ENCODE results near the gene AOC3.

The AOC3 gene

GRCh38 chr17:42852351-42852750 lies 1.4 kb downstream of the AOC3 start:
- H4K20me1 ChIP-seq (ENCODE audit: insufficient read depth, low read length, poor library complexity, severe bottlenecking) = no peaks in the 10 kb centered on the region
- TF ChIP-seq CTCF (conservative IDR thresholded peaks at IDR 0.05; ENCODE audit: low read length) = no peak
- TF ChIP-seq EZH2phosphoT487 (IDR thresholded peaks at IDR 0.05; ENCODE audit: borderline replicate concordance) = no peak
- H3K4me1 ChIP-seq (ENCODE audit: insufficient read depth, low read length, poor library complexity, severe bottlenecking) = no peaks in the 10 kb centered on the region
- no peaks in the 10 kb centered on the region for H3K79me2 ChIP-seq (ENCODE audit: insufficient read depth, low read length)
- H3K27me3 ChIP-seq (ENCODE audit: insufficient read depth, low read length, poor library complexity, severe bottlenecking) = no peaks in the 10 kb centered on the region
- no peaks in the 10 kb centered on the region for H3K9me2 ChIP-seq (replicated peaks; ENCODE audit: low read depth, low read length)
- no peak overlapping the region for H3K4me3 ChIP-seq (ENCODE audit: low read length, poor library complexity, severe bottlenecking)
- no peaks in the 10 kb centered on the region for H3K9me3 ChIP-seq (ENCODE audit: insufficient read depth, low read depth, low read length)
- no peaks in the 10 kb centered on the region for H3F3A ChIP-seq (ENCODE audit: low read depth)
- H3K4me2 ChIP-seq (ENCODE audit: low read depth, low read length, poor library complexity, severe bottlenecking) = no peak overlapping the region
- H3K9ac ChIP-seq (ENCODE audit: low read depth, low read length, poor library complexity, severe bottlenecking) = no peak overlapping the region
- H2AFZ ChIP-seq (ENCODE audit: low read length) = no peak overlapping the region
- H3K36me3 ChIP-seq (ENCODE audit: insufficient read depth, low read length) = no peaks in the 10 kb centered on the region

GRCh38 chr17:42853004-42853403 lies 2.0 kb downstream of the AOC3 start:
- no peaks in the 10 kb centered on the region for H3F3A ChIP-seq (ENCODE audit: low read depth)
- H3K79me2 ChIP-seq (ENCODE audit: insufficient read depth, low read length) = no peaks in the 10 kb centered on the region
- H4K20me1 ChIP-seq (ENCODE audit: insufficient read depth, low read length, poor library complexity, severe bottlenecking) = no peaks in the 10 kb centered on the region
- no peak overlapping the region for H2AFZ ChIP-seq (ENCODE audit: low read length)
- H3K9me3 ChIP-seq (ENCODE audit: insufficient read depth, low read depth, low read length) = no peaks in the 10 kb centered on the region
- no peak overlapping the region for H3K4me2 ChIP-seq (ENCODE audit: low read depth, low read length, poor library complexity, severe bottlenecking)
- no peak for TF ChIP-seq CTCF (conservative IDR thresholded peaks at IDR 0.05; ENCODE audit: low read length)
- TF ChIP-seq EZH2phosphoT487 (IDR thresholded peaks at IDR 0.05; ENCODE audit: borderline replicate concordance) = no peak
- no peaks in the 10 kb centered on the region for H3K27me3 ChIP-seq (ENCODE audit: insufficient read depth, low read length, poor library complexity, severe bottlenecking)
- H3K9ac ChIP-seq (ENCODE audit: low read depth, low read length, poor library complexity, severe bottlenecking) = no peak overlapping the region
- no peaks in the 10 kb centered on the region for H3K36me3 ChIP-seq (ENCODE audit: insufficient read depth, low read length)
- H3K9me2 ChIP-seq (replicated peaks; ENCODE audit: low read depth, low read length) = no peaks in the 10 kb centered on the region
- H3K4me3 ChIP-seq (ENCODE audit: low read length, poor library complexity, severe bottlenecking) = no peak overlapping the region
- H3K4me1 ChIP-seq (ENCODE audit: insufficient read depth, low read length, poor library complexity, severe bottlenecking) = no peaks in the 10 kb centered on the region

- Histone ChIP-seq H2AFZ (ENCODE audit: low read length) (no peak overlapping the region), H3F3A (ENCODE audit: low read depth) (no peaks in the 10 kb centered on the region), H3K9me3 (ENCODE audit: insufficient read depth, low read depth, low read length) (no peaks in the 10 kb centered on the region), H3K4me2 (ENCODE audit: low read depth, low read length, poor library complexity, severe bottlenecking) (no peak overlapping the region), H3K36me3 (ENCODE audit: insufficient read depth, low read length) (no peaks in the 10 kb centered on the region), H3K79me2 (ENCODE audit: insufficient read depth, low read length) (no peaks in the 10 kb centered on the region), H3K4me3 (ENCODE audit: low read length, poor library complexity, severe bottlenecking) (no peak overlapping the region), H3K27me3 (ENCODE audit: insufficient read depth, low read length, poor library complexity, severe bottlenecking) (no peaks in the 10 kb centered on the region), H4K20me1 (ENCODE audit: insufficient read depth, low read length, poor library complexity, severe bottlenecking) (no peaks in the 10 kb centered on the region), H3K9me2 (replicated peaks; ENCODE audit: low read depth, low read length) (no peaks in the 10 kb centered on the region), H3K9ac (ENCODE audit: low read depth, low read length, poor library complexity, severe bottlenecking) (no peak overlapping the region), H3K4me1 (ENCODE audit: insufficient read depth, low read length, poor library complexity, severe bottlenecking) (no peaks in the 10 kb centered on the region)
- no peak for TF ChIP-seq CTCF (conservative IDR thresholded peaks at IDR 0.05; ENCODE audit: low read length)
- TF ChIP-seq EZH2phosphoT487 (IDR thresholded peaks at IDR 0.05; ENCODE audit: borderline replicate concordance) = no peak
These were observed 2.6 kb downstream of the AOC3 start for GRCh38 chr17:42853597-42853967.
